ENCODE measurements around the gene KIFC1.

GRCh38 chr6:33430991-33431879 is 39.6 kb downstream of the KIFC1 start:
- no peak for TF ChIP-seq CTCF (IDR thresholded peaks at IDR 0.05; ENCODE audit: borderline replicate concordance, extremely low read depth, low read length, poor library complexity, severe bottlenecking)
- TF ChIP-seq EZH2 (IDR thresholded peaks at IDR 0.05; ENCODE audit: borderline replicate concordance, low read depth, low read length, severe bottlenecking) = no peak

All from DND-41 (cell line).